ENCODE data around the gene KLHL6. TPM values are rescaled to one million over a fixed set of nuclear protein-coding genes. Genes with fewer than 3 reads are reported as not detected.
"Not testable (repeated sequence)": the region's sequence is repeated elsewhere in the genome, so short reads cannot be mapped to it uniquely, and the experiment has no call there.

Gene KLHL6, protein sequence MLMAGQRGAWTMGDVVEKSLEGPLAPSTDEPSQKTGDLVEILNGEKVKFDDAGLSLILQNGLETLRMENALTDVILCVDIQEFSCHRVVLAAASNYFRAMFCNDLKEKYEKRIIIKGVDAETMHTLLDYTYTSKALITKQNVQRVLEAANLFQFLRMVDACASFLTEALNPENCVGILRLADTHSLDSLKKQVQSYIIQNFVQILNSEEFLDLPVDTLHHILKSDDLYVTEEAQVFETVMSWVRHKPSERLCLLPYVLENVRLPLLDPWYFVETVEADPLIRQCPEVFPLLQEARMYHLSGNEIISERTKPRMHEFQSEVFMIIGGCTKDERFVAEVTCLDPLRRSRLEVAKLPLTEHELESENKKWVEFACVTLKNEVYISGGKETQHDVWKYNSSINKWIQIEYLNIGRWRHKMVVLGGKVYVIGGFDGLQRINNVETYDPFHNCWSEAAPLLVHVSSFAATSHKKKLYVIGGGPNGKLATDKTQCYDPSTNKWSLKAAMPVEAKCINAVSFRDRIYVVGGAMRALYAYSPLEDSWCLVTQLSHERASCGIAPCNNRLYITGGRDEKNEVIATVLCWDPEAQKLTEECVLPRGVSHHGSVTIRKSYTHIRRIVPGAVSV
- not detected in 2 replicates for total RNA-seq (2014; rRNA removed; shearing (Covaris generic))

DNA sequence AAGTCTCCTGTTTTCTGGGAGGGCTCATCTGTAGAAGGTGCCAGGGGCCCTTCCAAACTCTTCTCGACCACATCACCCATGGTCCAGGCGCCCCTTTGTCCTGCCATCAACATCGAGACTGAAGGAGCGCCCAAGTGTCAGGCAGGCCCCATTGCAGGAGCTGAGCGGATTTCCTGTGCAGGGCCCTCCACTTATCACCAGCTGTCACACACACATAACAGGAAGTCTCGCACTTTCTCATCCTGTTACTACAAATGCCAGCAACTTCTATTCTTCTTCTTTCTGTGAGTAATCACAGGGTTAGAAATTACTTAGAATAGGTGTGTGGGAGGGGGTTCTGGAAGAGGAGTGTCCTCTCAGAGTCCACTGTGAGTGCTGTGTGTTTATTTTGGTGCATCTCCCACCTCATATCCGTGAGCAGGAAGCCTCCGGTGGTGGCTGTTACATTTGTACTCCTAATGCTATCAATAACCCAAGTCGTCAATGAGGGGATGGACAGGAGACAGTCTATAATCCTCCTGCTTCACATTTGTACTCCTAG lies at the start of gene KLHL6:
Gene KLHL6 (minus strand): TSS at position 166 of the 541 bp plus-strand sequence. CDS start 53 bp downstream, at position 113.
- no peak for DNase-seq (ENCODE audit: low read depth)

- no peak for DNase-seq (ENCODE audit: low read depth)
Measured at GRCh38 chr3:183597959-183598358, 42.5 kb upstream of the KLHL6 start.

GRCh38 chr3:183594636-183595035 lies 39.1 kb upstream of the KLHL6 start:
- no peak for DNase-seq (ENCODE audit: low read depth)

DNA sequence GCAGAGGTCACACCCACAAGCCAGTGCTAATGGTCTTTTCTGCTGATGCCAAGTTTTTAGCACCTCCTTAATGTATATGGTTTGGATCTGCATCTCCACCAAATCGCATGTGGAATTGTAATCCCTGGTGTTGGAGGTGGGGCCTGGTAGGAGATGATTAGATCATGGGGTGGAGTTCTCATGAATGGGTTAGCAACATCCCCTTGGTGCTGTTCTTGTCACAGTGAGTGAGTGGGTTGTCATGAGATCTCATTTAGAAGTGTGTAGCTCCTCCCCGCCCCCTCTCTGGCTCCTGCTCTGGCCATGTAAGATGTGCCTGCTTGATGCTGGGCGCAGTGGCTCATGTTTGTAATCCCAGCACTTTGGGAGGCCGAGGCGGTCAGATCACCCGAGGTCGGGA lies 37.3 kb upstream of the KLHL6 start:
- no peak for DNase-seq (ENCODE audit: low read depth)

DNA sequence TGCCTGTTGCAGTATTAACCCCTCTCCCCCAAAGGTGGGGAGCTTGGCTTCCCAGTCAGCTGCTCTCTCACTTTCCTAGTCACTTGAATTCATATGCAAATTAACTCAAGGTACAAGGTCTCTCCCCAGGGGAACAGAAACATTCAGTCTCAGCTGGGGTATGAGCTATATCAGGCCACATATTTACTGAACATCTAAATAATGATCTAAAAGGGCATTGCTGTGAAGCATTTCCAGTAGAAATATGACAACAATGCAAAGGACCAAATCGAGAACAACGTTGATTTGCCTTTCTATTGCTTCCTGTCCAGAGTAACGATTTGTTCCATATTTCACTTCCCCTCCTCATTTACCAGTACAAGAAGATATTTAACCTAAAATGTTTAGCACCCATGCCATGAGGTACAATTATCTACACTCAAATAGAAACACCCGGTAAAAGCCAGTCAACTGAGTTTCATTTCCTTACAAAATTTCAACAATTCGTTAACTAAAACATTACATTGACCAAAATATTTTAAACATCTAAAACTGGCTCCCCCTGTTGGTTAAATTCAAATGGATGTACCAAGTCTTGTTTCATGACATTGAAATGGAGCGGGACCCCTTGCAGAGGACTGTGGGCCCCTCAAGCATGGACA lies 36.5 kb upstream of the KLHL6 start:
- no peak for DNase-seq (ENCODE audit: low read depth)

DNA sequence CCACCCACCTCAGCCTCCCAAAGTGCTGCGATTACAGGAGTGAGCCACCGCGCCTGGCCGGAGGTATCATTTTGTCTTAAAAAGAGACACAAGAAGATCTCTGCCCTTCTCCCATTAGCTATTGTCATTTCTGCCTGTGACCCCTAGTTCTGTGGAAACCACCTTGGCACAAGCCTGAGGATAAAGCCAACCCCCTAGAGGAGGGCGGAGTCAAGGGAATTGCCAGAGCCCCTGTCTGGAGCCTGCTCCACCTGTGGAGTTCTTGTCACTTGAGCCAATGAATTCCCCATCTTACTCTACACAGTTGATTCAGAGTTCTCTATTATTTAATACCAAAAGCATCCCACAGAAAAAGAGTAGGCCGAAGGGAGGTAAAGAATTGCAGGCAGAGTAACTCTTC lies 34.9 kb upstream of the KLHL6 start:
- DNase-seq (ENCODE audit: low read depth), result no peak

GRCh38 chr3:183587336-183587735 lies 31.8 kb upstream of the KLHL6 start:
- DNase-seq (ENCODE audit: low read depth), result no peak

- DNase-seq (ENCODE audit: low read depth), result no peak
Measured at GRCh38 chr3:183586477-183586876, 31.0 kb upstream of the KLHL6 start.

DNA sequence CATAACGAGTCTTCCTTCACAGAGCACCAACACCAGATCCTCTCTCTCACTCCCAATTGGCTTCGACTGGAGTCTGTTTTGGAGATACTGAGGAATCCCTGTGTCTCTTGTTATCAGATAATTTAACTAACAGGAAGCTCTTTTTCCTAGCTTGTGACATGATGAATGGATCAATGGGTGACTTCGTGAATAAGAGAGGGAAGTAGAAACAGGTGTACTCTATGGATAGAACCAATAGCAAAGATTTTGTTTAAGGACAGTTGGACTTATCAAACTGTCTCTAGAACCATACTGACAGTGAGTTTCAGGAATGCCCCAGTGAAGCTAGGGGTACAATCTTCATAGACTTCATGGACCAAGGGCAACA lies 29.4 kb upstream of the KLHL6 start:
- DNase-seq (ENCODE audit: low read depth), result no peak

GRCh38 chr3:183584246-183584913 lies 28.9 kb upstream of the KLHL6 start:
- peak; percentile 9 for DNase-seq (ENCODE audit: low read depth)

- no peak for DNase-seq (ENCODE audit: low read depth)
Measured at GRCh38 chr3:183583331-183584245, 28.1 kb upstream of the KLHL6 start.

GRCh38 chr3:183582161-183582560 lies 26.7 kb upstream of the KLHL6 start:
- DNase-seq (ENCODE audit: low read depth), result no peak

- DNase-seq (ENCODE audit: low read depth), result no peak
Measured at GRCh38 chr3:183581496-183582155, 26.1 kb upstream of the KLHL6 start.

DNA sequence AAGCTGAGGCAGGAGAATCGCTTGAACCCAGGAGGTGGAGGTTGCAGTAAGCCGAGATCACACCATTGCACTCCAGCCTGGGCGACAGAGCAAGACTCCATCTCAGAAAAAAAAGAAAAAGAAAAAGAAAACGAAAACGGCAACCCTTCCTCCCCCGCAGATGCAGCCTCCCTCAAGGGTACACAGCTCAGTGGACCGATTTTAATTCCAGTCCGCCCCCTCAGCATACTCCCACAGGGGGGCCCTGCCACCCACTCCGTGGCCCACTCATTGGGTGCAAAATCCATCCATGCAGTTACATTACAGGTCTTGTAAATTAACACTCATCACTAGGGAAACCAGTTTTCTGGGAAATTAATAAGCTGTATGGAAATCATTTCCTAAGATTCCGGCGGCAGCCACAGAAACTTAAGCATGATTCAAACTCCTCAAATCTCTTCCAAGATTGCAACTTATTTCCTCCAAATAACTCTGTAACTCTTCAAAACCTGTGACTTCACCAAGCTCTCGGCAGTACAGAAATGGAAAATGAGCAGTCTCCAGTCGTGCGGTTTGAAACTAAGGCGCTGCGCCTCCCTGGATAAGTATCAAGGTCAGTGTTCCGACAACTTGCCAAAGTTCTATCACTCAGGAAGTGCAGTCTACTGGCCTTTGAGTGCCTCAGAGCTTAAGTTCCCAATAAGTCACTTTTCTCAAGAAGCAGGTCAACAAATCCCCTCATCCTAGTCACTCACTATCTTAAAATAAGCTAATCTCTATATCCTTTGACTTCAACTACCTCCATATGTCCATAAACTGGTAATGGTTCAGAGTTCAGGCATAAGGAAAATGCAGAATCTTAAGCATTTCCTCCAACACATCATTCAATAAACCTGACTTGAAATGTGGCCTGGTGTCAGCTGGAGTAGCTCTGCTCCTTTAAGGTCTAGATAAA lies 24.7 kb upstream of the KLHL6 start:
- no peak for DNase-seq (ENCODE audit: low read depth)

DNA sequence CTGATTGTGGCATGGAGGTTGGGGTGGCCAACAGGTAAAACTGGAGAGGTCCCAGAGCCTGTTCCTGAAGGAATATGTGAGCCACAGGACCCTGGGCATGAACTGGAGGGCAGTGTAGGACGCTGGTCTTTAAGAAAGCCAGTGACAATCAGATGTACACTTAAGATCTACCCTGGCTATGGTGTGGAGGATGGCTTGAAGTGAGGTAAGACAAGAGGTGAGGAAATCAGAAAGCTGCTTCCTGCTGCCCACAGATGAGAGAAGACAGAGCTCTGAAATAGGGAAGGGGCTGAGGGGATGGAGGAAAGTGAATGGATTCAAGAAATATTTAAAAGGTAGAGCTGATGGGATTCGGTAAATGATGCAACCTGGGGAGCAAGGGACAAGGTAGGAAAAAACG lies 22.7 kb upstream of the KLHL6 start:
- no peak for DNase-seq (ENCODE audit: low read depth)

DNA sequence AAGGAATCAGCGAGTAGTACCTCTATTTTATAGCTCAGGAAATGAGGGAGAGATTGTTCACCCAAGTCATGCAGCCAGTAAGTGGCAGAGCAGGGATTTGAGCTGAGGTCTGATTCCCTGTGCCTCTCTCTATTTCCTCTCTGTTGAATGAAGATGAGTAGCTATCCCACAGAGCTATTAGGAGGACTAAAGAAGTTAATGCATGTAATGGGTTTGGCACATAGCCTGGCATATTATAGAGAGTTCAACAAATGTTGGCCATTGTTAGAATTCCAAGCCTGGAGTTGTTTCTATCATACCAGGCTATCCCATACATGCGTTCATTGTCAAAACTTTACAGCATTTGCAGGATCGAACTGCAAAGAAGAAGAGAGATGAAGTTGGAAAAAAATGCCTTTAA lies 21.8 kb upstream of the KLHL6 start:
- no peak for DNase-seq (ENCODE audit: low read depth)

GRCh38 chr3:183576487-183577107 lies 21.1 kb upstream of the KLHL6 start:
- no peak for DNase-seq (ENCODE audit: low read depth)

DNA sequence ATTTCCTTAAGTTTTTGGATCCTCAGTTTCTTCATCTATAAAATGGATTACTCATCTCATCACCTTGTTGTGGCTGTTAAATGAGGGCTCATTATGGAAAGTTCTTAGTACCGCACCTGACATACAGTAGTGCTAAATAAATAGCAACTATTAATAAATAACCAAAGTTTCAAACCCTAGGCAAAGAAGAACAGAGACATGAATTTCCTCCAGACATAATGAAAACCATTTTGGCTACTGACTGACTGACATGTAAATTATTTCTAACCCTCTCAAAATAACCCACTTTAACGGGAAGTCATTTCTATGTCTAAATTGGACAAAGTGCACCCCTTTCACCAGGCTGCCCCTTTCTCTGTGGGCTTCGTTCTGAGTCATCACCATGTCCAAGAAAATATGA lies 17.4 kb upstream of the KLHL6 start:
- DNase-seq (ENCODE audit: low read depth), result no peak

GRCh38 chr3:183570191-183570590 lies 14.7 kb upstream of the KLHL6 start:
- DNase-seq (ENCODE audit: low read depth), result not testable (repeated sequence)

Data from M059J (cell line).